Measurements from ENCODE around the gene MRTFA. TPM values are rescaled to one million over a fixed set of nuclear protein-coding genes. Genes with fewer than 3 reads are reported as not detected.

MRTFA gene
- total RNA-seq, 6 experiments from 2014 or later: 9.3 to 20.6 (median 16.3) TPM

- Histone ChIP-seq H3K4me1 (peaks cover 0 to 14% (median 0%) of the 10 kb centered on the region in 4 donors), H3K36me3 (peaks cover 0 to 58% (median 4%) of the 10 kb centered on the region in 4 donors), H3K9me3 (no peaks in the 10 kb centered on the region), H3K27me3 (no peaks in the 10 kb centered on the region), H3K4me3 (no peak overlapping the region), H3K27ac (no peak overlapping the region)
- intact Hi-C loops (cut with DNase I): no loop called here
- TF ChIP-seq CTCF (IDR thresholded peaks at IDR 0.05) (no peak), POLR2A (IDR thresholded peaks at IDR 0.05) (no peak)
- DNase-seq (peak in 1 of 3 donors; percentile 41), ATAC-seq (no peak)
- 86% methylated on average over 8 of the region's 32 CpGs for WGBS (ENCODE audit: insufficient coverage, low coverage, low lambda C conversion rate, missing lambda C conversion rate)
Observed at GRCh38 chr22:40407831-40408717, 228.4 kb downstream of the MRTFA start.

GRCh38 chr22:40407021-40407761 lies 229.3 kb downstream of the MRTFA start:
- H3K4me3 ChIP-seq: no peak overlapping the region
- DNase-seq: peak in 1 of 3 donors; percentile 46
- peaks cover 0 to 59% (median 5%) of the 10 kb centered on the region in 4 donors for H3K36me3 ChIP-seq
- H3K27ac ChIP-seq: no peak overlapping the region
- intact Hi-C loops (cut with DNase I): no loop called here
- no peaks in the 10 kb centered on the region for H3K9me3 ChIP-seq
- peaks cover 0 to 14% (median 0%) of the 10 kb centered on the region in 4 donors for H3K4me1 ChIP-seq
- 86% methylated on average over 7 of the region's 37 CpGs for WGBS (ENCODE audit: insufficient coverage, low coverage, low lambda C conversion rate, missing lambda C conversion rate)
- TF ChIP-seq CTCF (IDR thresholded peaks at IDR 0.05): no peak
- no peak for TF ChIP-seq POLR2A (IDR thresholded peaks at IDR 0.05)
- no peak for ATAC-seq
- H3K27me3 ChIP-seq: no peaks in the 10 kb centered on the region

DNA sequence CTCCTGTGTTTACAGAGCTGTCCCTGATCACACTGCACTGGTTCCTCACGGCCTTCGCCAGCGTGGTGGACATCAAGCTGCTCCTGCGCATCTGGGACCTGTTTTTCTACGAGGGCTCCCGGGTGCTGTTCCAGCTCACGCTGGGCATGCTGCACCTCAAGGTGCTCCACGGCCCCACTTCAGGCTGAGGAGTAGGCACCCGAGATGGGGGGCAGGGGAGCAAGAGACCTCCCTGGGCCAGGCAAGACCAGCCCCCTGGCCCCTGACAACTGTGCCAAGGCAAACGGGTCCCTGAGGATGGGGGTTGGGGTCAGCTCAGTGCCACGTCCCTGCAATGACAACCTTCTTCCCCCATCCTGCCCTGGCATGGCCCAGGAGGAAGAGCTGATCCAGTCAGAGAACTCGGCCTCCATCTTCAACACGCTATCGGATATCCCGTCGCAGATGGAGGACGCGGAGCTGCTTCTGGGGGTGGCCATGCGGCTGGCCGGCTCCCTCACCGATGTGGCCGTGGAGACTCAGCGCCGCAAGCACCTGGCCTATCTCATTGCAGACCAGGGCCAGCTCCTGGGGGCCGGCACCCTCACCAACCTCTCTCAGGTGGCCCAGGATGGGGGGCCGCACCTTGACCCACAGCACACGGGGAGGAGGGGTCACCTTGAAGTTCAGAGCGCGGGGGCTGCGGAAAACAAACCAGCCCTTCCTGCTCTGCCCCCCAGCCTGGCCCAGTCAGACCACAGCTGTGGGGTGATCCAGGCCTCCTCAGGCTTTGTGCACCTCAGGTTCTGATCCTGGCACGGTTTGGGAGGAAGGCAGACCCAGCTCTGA lies 230.2 kb downstream of the MRTFA start:
- TF ChIP-seq POLR2A (IDR thresholded peaks at IDR 0.05): no peak
- TF ChIP-seq CTCF (IDR thresholded peaks at IDR 0.05): no peak
- H3K4me1 ChIP-seq: peaks cover 0 to 12% (median 0%) of the 10 kb centered on the region in 4 donors
- ATAC-seq: no peak

More for the DNA sequence above, 230.2 kb downstream of the MRTFA start:
- 86% methylated on average over 7 of the region's 31 CpGs for WGBS (ENCODE audit: insufficient coverage, low coverage, low lambda C conversion rate, missing lambda C conversion rate)
- Histone ChIP-seq H3K27me3 (no peaks in the 10 kb centered on the region), H3K4me3 (no peak overlapping the region), H3K27ac (no peak overlapping the region), H3K36me3 (peaks cover 3 to 68% (median 10%) of the 10 kb centered on the region in 4 donors), H3K9me3 (no peaks in the 10 kb centered on the region)
- intact Hi-C loops (cut with DNase I): no loop called here
- peak in 1 of 3 donors; percentile 43 for DNase-seq

Measured in right lobe of liver (tissue), 6 donors.